Ureter (tissue), 1 donor: ENCODE measurements around the gene ASB2. TPM values are rescaled to one million over a fixed set of nuclear protein-coding genes. Genes with fewer than 3 reads are reported as not detected.

Experiments used
- DNase-seq: peaks from one replicate; pipeline ENCODE4 v3.0.0-alpha.2; 2020; ENCODE audit warnings: low spot score
- total RNA-seq: library from RNA; stranded (reverse); gene quantifications from one replicate; pipeline ENCODE4 v1.2.4, GENCODE V29; 2023
- donor health status: DM: yes; HTN: yes; CAD: no.

The ASB2 gene
- total RNA-seq, 1 donor from 2014 or later, result 35.1 TPM

DNA sequence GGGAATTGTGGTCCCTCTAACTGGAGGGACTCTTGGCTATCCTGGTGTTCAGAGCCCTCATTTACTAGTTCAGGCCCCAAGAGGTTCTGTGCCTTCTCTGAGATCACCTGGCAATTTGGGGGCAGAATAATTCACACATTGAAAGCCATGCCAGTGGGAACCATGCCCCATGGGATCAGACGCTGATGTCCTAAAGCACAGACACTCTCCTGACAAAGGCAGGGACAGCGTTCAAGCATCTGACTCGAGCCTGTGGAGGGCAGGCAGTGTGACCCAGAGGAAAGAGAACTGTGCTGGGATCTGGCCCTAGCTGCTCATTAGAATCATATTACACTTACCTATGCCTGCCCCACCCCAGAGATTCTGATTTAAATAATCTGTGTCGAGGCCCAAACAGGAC, 2.4 kb upstream of the ASB2 start:
- DNase-seq, result no peak

DNA sequence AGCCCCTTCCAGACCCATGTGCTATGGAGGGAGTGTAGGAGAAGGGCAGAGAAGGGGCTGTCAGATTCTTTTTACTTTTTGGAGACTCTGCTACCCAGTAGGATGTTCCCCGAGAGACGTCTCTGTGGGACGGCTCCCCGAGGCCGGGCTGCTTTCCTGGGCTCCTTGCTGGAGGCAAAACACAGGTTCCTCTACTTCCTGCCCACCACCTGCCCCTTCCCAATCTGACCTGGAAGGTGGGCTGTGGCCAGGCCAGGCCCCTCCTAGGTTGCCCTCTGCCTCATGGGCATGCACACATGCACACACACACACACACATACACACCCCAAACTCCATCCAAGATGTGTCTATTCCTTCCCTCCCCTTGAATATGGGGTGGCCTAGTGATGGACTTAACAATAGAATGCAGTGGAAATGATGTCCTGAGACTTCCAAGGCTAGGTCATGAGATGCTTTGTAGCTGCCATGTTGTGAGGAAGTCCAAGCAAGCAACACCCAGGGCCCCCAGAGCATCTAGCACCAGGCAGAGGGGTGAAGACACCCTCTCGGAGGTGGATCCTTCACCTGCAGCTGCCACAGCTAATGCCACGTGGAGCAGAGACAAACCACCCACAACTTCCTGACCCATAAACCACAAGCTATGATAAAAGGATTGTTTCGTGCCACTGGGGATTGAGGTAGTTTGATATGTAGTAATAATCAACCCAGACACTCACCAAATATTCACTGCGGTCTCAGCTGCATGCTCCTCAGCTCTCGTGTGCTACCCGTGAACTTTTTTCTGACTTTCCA, 1.6 kb upstream of the ASB2 start:
- no peak for DNase-seq

DNA sequence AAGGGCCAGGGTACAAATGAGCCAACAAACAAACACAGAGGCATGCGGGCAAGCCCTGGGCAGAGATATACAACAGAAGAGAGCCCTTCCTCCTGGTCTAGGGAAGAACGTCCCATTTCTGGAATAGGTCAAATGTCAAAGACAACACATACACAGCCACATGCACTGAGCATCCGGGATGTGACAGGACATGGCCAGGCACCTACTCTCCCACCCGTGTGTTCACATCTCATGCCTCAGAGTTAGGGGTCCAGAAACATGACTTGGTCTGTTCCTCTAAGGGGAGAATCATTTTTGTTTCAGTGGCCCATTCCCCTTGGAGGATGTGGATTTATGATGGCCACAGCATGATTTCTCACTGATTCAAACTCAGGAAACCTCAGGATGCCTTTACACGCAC, 801 bp upstream of the ASB2 start:
- no peak for DNase-seq

DNA sequence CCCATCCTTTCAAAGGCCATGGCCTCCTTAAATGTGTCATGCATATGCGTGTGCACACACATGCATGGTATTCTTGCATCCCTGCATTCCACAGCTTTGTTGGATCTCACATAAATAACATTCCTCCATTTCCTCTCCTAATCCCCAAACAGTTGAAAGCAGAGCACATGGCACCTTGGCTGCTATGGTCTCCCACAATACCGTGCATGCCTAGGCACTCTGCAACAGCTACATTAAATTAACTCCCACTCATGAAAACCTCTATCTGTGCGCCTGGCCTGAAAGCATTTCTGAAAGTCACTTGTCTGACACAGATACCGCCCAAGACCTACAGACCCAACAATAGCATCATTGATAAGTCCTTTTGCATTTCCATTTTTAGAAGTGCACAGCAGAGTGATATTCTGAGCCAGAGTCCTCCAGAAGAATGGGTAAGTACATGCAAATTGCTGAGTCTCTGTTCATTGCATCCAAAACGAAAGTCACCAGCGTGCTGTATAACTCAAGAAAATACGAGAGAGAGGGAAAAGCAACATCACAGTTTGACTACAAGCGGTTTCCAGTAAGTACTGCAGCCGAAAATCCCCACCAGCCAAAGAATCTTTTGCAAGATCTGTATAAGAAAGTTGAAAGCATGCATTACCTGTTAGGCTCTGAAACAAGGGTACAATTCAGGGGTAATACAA, 436 bp downstream of the ASB2 start:
- DNase-seq, result no peak

DNA sequence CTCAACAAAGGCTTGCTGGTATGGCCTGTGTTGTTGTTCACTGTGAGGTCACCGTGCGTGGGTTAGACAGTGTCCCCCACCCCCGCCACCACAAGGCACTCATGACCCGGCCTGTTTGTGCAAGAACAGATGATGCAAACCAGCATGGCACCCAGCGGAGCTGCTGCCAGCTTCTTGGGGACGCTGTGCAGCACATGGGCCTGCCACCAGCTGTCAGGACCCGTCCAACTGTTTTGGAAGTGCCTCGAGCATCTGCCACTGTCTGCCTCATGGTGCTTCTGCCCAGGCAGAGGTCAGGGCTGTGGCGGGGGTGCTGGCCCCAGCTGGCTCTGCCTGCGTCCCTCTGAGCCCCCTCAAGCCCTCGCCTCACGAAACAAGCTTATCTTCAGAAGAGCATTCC, 1.5 kb downstream of the ASB2 start:
- DNase-seq, result no peak

DNA sequence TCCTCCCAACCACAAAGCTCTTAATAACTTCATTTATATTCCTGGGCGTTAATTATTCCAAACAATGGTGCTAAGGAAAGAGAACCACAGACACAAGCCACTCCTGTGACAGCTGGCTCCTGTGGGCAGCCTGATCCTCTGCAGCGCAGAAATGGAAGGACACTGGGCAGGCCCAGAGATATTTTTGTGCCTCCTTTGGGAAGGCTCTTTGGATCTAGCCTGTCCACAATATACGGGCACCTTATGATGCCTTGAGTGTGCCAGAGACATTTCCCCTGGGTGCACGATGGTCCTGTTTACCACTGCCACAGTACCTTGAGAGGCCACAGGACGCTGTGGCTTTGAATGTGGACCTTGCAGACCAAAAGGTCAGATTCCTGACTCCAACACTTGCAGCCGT, 2.1 kb downstream of the ASB2 start:
- DNase-seq, result no peak

DNA sequence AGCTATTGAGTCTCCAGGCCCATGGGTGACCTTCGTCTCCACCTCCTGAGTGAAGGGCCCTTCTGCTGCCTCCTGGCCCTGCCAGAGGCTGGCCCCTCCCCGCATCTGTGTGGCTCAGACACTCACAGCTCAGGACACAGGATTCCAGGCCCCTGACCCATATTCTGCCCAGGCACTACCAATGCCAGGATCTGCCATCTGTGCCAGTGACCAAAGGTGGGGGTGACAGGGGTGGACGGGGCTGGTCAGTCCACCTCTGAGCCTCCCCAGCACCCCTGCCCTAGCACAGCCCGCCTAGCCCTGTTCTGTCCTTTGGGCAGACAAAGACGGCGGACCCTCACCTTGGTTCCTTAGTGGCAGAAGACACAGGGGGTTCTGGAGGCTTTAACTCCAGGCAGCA, 2.8 kb downstream of the ASB2 start:
- DNase-seq, result no peak

DNA sequence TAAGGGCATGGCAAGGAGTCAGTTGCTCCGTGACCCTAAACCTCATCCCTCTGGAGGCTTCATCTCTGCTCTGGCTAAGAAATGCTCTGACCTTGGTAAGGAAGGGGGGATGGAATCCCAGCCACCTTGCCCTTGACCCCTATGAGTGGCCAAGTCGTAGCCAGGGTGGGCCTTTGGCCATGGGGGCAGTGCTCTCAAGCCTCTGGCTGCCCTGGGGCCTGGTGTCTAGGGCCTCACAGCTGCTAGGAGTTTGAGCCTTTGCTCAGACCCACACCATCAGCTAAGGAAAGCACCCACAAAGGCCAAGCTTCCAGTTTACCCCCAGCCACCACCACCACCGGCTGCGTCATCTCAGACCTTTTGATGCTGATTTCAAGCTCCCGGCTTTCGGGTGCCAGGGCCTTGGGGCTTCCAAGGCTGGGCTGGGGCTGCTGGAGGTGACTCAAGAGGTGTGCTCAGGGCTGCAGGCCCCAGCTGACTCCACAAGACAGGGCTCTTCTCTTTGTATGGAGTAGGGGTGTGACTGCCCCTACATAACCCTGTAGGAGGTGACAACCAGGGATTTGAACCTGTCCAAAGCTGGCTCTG, 3.7 kb downstream of the ASB2 start:
- DNase-seq, result no peak

DNA sequence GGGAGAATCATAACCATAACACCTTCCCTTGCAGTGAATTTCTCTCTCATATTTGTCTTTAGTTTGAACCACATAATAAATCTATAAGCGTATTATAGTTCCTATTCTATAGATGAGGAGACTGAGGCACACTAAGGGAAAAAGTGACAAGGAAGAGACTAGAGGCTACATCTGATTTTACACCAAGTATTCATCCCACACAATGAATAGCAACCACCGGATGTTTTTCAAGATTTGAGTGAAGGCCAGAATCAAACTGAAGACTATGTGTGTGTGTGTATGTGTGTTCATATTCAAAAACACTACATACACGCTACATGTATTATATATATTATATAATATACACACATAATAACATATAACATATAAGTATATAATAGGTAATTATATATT, 4.7 kb downstream of the ASB2 start:
- DNase-seq, result no peak

DNA sequence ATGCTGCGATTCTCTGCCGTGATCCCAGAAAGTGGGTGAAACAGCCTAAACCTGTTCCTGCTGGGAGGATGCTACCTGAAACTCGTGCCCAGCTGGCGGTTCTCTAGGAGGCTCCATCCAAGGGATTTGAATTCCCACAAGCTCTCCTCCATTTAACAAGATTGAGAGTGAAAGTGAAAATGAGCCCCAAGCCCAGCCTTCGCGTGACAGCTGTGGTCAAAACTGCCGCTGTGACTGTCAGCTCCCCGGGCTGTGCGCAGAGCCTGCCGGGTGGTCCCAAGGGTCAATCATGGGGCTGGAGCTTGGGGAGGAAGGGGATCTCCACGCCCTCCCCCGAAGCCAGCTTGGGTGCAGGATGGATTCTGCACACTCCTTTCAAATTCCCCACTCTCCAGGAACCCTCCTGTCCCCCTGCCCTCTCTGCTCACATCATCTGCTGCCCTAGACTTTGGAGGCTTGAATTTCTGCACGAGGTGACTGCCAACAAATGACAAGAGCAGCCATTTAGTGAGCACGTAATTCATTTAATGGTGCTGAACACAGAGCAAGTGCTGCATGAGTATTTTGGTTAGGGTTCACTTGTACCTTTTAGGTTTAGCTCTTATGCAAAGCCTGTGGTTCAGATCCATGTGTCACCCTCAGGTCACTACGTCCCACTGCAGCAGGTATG, 5.3 kb downstream of the ASB2 start:
- DNase-seq, result no peak

DNA sequence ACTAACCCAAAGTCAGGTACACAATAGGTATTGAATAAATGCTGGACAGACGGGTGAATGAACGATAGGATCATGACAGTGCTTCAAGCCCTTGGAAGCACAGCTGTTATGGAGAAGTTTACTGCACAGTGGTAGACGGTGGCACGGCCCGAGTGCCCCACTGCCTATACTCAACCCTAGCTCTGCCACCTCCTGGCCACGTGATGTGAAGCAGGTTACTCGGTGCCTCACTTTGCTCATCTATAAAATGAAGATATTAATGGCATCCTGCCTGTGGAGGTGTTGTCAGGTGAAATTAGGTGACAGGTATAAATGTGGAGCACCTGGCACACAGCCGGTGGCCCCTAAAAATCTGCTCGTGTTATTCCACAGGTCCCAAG, 5.8 kb downstream of the ASB2 start:
- DNase-seq, result no peak

DNA sequence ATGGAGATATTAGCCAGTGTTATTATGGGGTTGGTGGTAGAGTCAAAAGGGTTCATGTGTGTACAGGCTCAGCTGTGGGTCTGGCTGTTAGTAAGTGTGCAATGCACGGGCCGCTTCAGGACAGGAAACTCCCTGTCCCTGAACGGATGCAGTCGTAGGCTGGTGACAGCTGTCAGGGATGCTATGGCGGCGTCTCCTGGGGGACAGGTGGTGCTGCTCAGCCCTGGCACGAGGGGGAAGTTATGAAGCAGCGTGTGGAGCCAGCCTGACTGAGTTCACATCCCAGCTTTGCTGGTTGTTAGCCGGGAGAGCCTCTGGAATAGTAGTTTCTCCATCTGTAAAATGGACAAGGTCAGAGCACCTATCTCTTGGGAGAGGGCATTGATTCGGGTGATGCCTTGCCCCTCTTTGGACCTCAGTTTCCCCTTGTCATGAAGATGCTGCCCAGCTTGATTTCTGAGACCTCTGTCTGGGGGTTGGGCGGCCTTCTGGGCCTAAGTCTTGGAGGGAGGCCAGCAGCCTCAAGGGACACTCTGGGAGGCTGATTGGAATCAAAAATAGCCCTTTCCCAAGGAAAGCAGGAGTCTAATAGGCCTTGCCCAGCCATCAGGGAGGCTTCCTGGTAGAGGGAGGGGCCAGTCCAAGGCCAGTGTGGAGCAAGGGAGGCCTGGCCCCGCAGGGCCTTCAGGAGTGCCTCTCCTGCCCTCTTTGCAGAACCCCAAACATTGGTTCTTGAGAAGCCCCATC, 7.1 kb downstream of the ASB2 start:
- DNase-seq, result no peak

DNA sequence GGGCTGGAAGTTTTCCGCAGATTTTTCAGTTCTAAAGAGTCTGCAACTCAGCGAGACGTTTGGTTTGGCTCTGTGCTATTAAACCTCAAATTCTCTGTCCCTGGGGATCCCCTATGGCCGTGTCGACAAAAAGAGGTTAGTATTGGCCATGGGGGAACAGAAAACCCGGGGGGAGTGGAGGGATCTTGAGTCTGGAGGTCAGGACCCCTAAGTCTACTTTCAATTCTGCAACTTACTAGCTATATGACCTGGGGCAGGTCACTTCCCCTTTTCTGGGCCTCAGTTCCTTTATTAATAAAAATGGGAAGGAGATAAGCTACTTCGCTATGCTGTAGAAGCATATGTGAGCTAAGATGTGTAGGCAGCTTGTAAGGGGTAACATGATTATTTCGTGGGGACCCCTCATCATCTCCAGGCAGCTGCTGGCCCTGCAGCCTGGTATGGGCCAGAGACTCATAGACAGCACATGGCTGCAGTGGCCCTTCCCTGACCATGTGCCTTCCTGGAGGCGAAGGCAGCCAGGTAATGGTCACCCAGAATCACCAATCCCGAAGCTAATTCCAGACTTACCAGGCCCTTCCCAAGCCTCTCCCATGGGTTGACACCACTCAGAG, 8.6 kb downstream of the ASB2 start:
- DNase-seq, result no peak

DNA sequence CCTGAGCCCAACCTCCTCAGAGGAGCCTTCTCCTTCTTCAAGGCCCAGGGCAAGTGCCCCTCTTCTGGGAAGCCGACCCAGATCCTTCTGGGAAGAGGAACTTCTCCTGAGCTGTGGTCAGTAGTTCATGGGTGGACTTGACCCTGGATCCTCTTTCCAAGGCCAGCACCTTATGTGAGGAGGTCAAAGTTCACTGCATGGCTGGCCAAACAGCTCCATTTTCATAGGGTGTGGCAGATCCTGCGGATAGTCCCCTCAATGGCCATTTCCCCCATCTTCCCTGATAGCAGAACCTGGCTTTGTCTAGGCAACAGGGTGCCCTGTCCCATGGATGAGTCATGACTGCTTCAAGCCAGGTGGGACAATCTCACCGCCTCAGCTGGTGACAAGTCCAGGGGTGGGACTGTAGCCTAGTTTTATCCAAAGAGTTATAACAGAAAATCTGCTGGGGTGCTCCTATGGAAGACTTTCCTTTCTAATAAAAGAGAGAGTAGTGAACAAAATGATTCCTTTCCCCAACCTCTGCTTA, 10.4 kb downstream of the ASB2 start:
- no peak for DNase-seq

DNA sequence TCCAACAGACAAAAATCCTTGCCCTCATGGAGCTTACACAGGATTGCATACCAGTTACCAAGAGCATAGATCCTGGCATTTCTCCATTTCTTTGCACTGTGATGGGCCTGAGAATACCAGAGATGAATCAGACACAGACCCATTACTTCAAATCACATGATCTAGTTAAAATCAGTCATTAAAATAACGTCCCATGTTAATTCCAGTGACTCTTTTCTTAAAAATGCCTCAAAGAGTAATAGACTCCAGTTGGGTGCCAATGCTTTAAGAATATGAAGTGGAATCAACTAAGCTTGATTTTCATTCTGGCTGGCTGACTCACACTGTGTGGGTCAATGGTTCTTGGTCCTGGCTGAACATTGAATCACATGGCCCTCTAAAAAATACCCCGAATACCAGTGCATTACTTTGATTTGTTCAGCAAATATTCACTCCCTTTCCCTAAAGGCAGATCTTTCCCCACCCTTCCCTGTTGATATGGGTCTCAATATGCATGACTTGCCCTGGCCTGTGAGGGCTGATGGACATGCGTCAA, 11.0 kb downstream of the ASB2 start:
- no peak for DNase-seq

DNA sequence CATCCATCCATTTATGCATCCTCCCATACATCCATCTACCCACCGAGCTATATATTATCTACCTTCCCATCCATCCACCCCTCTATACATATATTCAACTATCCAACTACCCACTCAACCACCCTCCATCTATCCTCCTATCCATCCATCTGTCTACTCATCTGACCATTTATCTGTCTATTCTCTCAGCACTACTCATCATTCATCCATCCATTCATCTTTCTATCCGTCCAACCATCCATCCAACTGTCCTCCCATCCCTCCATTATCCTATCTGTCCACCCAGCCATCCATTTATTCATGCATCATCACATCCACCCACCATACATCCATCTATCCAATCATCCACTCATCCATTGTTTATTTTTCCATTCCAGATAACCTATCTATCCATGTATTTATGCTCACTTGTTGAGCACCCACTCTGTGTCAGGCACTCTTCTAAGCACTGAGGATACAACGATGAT, 11.5 kb downstream of the ASB2 start:
- no peak for DNase-seq

DNA sequence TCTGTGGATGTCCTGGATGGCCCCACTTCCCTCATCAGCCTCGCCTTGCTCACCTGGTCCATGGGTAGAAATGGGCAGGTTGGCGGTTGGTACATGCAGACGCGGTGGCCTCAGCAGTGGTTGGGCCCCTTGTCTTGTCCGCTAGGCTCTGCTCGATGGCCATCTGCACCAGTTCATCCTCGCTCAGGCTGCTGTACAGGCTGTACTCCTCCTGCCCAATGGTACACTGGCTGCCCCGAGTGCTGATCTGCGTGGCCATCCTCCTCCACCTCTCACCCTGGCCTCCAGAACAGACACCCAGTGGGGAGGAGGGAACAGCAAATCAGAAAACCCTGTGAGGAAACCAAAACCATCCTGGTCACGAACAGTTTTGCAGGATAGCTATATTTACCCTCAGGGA, 12.1 kb downstream of the ASB2 start:
- no peak for DNase-seq

DNA sequence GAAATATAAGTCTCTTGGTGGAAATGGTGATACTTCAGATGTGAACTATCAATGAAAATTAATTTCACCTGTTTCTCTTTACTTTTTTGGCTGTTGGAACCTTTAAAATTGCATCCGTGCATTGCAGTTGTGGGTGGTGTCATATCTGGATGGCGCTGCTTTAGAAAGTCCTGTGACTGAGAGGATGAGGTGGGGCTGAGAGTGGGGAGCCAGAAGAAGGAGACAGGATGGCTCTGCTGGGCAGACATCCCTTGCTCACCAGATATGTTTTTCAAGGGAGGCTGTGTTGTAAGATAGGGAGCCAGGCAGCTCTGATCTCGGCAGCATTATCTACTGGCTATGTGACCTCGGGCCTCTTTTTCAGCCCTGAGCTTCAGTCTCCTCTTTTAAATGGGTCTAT, 12.7 kb downstream of the ASB2 start:
- no peak for DNase-seq

DNA sequence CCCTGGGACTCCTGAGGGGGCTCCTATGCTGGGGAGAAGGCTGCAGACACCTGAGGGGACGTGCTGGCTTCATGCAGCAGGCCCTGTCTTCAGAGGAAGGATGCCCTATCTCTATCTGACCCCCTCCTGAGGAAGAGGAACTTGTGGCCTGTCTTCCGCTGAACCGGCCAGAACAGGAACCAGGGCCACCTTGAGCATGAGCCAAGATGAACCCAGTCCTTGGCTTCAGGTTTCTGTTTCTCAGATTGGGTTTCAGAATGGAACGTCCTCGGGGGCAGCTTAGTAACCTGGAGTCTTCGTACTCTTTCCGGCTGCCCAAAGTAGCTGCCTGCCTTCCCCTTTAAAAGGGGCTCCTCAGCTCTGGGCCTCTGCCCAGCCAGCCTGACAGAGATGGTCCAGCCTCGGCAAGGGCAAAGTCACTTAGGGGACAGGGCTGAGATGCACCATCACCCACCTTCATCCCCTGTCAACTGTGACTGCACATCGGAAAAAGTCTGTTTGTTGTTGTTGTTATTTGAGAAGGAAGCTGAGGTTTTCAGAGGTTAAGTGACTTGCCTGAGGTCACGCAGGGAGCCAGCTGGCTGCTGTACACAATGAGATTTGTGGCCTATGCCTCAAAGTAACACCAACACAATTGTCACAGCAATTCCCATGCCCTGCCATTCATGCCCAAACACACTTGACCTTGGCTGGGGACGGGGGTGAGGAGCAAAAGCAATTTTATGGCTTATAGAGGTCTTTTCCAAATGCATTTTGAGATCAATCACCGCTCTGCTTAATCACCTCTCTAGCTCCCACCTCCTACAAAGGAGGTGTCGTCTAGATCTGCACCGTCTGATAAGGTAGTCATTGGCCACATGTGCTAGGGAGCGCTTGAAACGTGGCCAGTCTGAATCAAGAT, 13.4 kb downstream of the ASB2 start:
- no peak for DNase-seq

DNA sequence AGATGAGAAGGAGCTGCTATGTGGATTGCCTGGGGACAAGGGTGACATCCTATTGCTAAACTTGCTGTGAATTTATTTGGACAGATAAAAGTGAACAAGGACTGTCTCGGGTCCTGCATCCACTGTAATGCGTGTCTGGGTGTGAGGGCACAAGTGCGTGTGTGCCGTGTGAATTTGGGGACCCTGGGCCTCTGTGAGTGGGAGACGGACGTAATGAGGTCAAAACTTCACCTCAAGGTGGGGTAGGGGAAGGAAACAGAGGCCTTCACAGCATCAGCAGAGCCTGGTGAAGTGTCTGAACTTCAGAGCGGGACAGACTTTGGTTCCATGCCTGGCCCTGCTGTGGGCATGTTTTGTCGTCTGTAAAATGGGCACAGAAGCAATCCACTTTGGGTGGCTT, 14.8 kb downstream of the ASB2 start:
- DNase-seq, result no peak
